NCI-H1105 (cell line): Measurements from ENCODE around the gene RDM1.
"Not testable (repeated sequence)": the region's sequence is repeated elsewhere in the genome, so short reads cannot be mapped to it uniquely, and the experiment has no call there.

Experiments
- DNase-seq: peaks from one replicate; lab custom pipeline; 2025; lab: John Stamatoyannopoulos, UW

The RDM1 gene

DNA sequence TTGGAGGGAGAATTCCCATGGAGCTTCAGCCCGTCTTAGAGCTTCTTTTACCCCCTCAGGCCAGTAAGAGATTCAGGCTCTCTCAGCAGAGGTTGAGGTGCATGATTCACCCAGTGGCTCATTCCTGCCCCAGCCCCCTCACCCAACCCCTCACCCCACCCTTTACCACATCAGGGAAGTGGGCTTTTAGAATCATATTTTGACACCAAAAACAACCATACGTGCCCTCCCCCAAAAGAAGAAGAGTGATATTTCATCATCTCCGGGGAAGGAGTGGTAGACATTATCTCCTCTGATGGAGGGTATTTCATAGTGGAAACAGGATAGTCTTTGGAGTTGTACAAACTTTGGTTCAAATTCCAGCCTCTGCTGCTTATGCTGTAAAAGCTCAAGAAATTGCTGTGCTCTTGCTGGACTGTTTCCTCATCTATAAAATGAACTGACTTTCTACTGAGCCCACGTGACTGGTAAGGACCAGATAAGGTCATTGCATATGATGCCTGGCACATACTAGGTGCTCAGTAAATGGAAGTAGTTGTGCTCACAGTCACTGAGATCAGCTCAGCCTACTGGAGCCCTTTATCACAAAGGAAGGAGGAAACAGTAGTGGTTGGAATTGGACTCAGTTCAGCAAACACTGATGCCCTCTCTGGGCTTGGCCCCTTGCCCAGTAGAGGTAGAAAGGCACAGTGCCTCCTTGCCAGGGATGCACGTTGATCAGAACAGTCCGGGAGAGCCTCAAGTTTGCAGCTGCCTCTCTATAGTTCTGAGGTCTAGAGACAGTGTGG is 32.1 kb downstream of the RDM1 start:
- DNase-seq, result peak; percentile 10

DNA sequence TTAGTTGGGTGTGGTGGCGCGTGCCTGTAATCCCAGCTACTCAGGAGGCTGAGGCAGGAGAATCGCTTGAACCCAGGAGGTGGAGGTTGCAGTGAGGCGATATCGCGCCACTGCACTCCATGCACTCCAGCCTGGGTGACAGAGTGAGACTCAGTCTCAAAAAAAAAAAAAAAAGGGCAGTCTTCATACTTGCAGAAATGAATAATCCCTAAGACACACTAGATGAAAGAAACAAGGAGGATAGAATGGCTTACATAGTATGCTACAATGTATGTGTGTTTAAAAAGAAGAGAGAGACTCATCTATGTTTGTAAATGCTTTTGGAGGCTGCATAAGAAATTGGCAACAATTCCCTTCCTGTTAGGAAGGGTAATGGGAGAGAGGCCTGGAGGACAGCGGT is 32.8 kb downstream of the RDM1 start:
- DNase-seq, result not testable (repeated sequence)

DNA sequence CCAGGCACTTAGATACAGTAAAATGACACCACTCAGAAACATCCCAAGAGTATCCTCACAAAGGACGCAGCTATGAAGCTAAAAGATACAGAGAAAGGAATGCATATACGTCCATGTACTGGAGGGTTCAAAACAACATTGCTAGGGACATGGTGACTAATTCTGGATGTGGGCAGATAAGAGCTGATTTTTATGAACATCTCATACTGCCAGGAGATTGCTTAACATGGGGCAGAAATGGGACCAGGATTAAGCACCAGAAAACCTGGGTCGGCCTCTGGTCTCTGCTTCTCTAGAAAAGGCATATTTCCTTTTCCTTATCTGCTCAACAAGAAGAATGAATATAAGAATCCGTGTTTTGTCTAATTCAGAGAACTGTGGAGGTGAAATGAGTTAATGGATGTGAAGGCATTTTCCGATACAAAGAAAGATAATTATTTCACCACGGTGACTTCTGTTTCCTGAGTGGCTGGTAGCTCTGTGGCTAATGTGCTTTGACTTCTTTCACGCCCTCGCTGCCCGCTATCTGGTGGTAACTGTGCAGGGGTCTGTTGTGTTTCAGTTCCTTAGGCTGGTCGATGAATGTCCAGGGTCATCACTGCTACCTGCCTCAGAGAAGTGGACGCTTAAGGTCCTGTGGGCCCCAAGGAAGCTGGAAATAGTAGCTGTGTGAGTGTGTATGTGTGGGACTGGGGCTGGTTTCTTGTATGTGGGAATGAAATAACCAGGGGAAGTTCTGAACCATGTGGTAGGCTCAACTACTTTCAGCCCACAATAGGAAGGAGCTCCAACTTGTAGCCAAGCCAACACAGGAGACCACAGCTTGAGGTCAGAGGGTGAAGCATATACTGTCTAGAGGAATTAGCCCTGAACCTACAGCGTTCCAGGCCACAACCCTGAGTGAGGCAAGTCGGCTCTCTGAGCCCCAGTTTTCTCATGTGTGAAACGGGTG is 34.7 kb downstream of the RDM1 start:
- DNase-seq, result no peak

DNA sequence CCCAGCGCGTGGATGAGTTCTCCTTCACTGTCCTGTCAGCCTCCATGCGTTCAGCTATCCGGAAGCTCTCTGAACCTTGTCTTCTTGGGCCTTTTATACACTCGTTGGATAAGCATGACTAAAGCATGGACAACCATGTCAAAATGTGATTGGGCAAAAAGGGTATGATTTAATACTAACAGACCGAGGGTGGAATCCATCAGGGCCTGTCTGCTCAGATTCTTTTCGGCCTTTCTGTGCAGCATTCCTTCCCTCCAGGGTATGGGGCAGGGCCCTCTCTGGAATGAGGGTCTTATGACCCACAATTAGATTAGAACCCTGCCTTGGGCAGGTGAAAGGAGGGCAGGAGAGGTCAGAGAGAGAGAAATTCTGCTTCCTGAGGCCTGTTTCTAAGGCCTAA is 36.4 kb downstream of the RDM1 start:
- DNase-seq, result no peak

DNA sequence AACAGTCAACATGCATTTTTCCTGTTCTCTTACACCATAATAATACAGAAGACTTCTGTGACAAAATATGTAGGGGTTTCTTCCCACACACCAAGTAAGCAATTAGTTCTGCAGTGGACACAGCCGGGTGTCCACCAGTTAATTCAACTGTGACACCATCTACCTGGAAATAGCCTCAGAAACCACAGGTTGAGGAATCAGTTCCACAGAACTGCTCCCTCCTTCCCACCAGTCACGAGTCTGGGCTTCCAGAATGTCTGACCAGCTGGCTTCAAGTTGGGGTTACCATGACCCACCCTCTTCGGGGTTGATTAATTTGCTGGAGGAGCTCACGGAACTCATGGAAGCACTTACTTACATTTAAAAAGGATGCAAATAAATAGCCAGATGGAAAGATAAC is 36.8 kb downstream of the RDM1 start:
- DNase-seq, result no peak

DNA sequence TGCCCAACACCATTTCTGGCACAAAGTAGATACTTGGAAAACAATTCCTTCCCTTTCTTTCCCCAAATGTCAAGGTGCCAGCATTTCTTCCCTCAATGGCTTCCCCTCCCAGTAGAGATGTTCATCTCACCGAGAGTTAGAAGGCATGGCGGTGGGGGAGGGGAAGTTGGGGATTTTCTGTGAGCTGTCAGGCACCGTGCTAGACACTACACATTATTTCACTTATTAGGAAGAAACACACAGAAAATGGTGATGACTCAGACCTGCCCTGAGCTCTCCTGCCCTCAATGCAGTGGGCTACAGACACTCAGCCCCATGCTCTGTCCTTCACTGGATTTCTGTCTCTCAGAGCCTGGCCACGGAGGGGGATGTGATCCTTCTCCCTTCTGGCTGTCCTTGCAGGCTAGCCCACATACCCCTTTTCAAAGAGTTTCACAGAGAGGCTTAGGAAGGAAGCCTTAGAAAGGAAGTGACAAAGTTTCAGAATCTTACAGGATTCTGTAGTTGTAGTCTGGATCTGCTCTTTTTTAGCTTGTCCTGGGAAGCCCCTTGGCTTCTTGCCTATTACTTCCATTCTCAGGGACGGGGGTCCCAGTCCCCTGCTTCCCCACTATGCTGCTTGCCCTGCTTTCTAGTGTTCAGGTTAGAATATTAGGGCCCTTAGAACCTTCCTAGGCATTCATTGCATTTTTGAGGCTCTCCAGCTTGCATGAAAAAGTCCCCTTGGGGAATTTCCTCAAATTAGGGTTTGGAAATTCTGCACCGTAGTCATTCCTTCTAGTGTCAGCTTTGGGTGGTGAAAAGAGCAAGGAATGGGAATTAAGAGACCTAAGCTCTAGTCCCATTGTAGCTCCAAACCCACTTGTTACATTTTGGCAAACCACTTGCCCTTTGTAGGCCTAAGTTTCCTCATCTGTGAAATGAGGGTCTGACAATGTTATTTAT is 38.2 kb downstream of the RDM1 start:
- DNase-seq, result no peak

DNA sequence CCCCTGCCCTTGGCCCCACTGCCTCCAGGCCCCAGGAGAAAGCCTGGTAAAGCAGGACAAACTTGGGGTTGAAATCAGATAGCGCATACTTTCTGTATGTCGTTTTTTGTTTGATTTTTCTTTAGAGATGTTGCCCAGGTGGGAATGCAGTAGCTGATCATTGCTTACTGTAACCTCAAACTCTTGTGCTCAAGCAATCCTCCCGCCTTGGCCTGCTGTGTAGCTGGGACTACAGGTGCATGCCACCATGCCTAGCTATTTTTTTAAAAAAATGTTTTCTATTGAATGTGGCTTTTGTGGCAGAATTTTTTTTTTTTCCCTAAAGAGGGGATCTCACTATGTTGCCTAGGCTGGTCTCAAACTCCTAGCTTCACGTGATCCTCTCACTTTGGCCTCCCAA is 39.3 kb downstream of the RDM1 start:
- DNase-seq, result no peak

DNA sequence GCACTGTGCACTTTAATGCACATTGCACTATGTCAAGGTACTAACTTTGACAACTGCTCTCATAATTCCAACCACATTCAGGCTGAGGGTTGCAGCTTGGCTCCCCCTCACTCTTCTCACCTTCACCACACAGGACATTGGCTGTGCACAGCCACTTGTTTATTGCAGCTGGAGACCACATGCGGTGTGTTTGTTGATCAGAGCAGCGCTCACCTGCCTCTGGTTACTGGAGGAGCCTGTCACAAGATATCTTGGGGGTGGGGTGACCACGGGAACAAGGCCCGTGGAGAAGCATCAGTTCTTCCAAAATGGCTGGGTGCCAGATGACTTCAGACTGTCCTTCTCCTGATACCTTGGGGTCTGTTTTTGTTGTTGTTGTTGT is 39.8 kb downstream of the RDM1 start:
- peak; percentile 5 for DNase-seq

DNA sequence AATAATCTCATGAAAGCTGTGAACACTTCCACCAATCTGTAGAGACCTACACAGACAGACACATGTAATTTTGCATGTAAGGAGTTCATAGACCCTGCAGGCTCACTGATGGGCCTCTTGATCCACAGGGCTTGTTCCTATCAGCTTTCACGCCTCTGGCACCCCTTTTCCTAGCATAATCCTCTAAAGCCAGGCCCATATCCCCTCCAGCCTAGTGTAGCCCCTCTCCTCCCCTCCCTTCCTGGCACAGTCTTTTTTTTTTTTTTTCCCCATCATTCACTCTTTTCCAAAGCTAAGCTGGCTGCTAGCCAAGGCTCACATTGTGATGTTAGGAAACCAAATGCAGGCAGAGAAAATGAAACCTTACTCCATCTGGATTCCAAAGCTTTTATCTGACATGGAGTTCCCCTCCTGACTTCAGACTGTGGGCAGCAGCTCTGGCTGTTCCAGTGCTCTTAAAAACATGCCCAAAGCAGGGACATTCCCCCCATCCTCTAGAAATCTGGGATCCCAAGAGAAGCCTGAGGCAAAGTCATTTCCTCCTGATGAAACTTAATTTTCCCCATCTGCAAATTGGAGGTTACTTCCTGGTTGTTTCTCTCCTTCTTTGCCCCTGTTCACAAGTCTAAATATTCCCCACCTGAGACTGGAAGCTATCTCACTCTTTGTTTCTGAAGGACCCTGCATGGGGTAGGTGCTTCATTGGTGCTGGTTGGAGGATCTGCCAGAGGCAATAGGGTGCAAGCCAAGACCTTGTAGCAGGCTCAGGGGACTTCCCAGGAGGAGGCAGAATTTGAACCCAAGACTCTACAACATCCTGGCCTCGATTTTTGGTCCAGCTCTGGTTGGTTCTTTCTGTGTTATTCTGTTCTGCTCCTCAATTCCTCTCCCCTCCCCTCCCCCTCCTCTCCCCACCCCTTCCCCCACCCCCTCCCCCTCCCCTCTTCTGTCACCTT is 40.5 kb downstream of the RDM1 start:
- DNase-seq, result peak; percentile 58

DNA sequence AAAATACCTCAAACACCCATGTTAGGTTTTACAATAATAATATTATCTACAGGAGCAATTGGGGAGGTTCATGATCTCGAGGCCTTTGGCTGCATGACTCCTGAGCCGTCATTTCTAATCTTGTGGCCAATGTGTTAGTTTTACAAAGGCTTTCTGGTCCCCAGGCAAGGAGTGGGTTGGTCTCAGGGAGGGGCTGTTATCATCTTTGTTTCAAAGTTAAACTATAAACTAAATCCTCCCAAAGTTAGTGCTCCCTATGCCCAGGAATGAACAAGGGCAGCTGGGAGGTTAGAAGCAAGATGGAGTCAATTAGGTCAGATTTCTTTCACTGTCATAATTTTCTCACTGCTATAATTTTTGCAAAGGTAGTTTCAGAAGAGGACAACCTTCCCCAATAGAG is 41.3 kb downstream of the RDM1 start:
- no peak for DNase-seq

DNA sequence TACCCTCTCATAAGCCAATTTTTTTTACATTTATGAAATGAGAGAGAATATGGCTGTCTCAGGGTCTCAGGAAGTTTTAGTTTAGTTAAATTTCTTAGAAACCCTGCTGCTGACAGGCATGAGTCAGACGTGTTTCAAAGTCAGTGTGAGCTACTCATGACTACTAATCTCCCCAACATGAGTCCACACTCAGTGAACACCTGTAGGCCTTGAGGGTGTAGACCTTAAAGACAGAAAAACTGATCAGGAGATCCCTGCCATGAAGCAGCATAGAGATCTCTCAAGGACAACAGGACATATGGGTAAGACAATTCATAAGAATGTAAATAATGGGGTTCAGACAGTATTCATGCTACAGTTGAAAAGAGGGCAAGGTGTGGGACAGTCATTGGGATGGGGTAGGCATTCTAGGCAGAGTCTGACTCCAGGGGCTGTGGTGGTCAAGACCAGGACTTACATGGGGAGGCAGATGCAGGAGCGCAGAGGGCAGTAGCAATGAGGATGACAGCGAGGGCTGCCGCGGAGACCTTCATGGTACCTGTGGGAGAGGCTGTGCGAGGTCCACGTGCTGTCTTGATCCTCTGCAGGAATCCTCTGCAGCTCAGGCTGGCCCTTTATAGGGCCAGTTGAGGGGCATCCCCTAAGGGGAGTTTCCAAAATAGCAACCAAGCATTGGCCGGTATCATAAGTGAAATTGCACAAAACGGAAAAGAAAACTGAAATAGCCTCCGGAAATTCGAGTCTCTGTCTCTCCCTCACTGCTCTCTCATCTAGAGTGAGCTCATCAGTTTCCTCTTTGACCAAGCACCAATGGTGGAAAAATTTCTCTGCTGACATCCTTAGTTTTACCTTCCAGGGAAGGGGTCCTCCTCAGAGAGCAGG is 50.6 kb downstream of the RDM1 start, which contains the start of gene CCL5:
CCL5 (minus strand) TSS at position 588 of the 882 bp plus-strand sequence.
- DNase-seq, result no peak

DNA sequence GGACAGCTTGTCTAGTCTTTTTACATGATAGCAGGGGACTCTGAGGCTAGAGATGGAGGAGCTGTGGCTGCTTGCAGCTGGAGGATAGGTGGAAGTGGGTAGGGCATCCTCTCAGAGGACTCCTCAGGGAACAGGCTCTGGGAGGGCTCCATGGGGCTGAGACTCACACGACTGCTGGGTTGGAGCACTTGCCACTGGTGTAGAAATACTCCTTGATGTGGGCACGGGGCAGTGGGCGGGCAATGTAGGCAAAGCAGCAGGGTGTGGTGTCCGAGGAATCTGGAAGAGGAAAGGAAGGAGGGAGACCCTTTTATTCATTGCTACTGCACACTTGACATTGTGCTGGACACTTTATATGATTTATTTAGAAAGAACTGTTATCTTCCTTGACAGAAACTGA is 52.2 kb downstream of the RDM1 start:
- no peak for DNase-seq

DNA sequence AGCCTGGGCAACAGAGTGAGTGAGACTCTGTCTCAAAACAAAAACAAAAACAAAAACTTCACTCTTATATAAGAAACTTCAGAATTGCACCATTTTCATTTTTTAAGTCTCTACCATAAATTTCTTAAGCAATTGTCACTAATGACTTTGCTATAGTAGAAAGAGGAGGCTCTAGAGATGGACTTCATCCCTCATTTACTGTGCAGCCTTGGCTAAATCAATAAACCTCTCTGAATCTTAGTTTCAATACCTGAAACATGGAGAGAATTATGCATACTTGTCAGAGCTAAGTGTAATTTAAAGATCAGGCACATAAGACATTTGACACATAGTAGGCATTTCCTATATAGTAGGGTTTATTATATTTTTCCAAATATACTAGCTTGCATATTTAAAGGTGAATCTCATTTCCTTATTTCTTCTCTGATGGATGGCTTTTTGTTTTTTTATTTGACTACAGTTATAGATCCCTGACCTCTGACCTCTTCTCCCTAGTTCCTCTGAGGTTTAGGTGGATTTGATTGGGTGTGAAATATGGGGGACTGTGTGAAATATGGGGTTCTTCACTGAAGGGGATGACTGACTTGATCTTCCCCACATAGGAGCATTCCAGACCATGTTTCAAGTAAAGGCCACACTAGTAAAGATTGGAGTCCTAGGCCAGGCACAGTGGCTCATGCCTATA is 53.1 kb downstream of the RDM1 start:
- no peak for DNase-seq

DNA sequence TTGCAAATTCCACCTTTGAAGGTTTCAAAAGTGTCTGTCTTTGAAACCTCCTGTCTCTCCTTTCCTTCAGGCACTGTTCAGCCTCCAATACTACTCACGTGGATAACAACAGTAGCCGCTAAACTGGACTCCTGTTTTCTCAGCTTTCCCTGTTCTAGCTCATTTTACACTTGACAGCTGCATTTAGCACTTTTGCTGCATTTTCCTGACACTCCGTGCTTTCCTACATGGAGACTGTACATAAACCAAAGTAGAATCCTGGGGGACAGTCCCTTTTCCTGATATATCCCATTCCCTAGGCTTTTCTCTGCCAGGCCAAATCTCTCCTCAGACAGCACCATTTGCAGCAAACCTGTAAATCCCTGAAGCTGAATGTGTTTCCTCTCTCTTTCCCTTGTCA is 54.0 kb downstream of the RDM1 start:
- DNase-seq, result no peak

DNA sequence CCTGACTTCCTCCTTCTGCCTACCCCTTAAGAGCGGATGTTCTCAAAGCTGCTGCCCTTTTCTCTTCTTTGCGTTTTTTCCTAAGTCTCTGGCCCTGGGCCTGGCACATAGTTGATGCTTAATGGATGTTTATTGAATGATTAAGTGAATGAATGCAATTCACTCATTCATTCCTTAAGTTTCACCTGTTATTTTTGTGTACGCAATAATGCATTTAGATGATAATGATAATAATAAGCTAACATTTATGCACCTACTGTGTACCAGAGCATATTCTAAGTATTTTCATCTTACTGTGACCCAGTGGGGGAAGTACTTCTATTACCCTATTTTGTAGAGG is 54.8 kb downstream of the RDM1 start:
- DNase-seq, result no peak

DNA sequence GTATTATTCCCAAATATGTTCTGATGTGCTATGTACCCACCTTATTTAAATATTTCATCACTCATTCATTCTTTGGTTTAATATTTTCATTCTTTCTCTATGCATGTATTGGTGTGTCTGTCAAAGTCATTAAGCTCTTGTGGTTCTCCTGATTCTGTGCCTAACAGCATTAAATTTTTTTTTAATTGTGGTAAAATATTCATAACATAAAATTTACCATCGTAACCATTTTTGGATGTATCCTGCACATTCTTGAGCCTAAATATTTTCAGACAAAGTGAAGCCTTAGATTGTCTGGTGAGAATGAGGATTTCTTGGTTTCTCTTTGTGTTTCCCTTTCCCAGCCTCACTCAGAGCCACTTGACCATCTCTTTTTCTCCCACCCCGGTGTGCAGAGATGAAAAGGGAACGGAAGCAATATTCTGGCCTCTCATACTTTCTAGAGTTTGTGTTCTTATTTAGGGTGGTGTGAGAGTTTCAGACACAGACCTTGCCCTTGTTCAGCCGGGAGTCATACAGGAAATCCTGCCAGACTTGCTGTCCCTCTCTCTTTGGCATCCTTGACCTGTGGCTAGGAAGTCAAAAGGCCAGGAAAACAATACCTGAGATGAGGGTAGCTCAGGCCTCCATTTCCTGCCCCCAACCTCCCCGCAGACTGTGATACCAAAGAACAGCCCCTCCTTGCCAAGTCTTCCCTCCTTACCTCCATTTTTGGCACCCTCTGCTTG is 55.3 kb downstream of the RDM1 start:
- no peak for DNase-seq

DNA sequence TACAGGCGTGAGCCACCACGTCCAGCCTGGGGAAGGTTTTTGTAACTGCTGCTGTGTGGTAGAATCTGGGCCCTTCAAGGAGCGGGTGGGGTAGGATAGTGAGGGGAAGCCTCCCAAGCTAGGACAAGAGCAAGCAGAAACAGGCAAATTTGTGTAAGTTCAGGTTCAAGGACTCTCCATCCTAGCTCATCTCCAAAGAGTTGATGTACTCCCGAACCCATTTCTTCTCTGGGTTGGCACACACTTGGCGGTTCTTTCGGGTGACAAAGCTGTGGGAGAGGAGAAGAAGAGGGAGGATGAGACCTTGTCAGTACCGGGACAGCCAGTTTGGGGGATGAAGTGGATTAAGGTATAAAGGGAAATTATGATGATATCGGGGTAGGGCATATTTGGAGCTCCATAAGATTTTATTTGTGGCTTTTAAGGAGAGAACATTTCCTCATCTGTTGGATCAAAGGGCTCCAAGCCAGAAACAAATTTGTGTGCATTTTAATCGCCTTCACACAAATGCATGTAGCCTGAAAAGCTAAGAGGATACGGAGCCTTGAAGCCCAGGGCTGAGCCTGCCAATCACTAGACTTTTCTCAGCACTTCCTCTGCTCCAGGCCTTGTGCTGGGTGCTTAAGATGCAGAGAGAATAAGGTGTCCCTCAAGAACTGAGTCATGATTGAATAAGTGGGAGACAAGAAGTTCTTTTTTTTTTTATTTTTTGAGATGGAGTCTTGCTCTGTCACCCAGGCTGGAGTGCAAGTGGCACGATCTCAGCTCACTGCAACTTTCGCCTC is 58.2 kb downstream of the RDM1 start:
- DNase-seq, result no peak
